Heart left ventricle (tissue), 13 donors: Measurements from ENCODE around the gene MTUS2.

Source experiments
- CTCF ChIP-seq, 12 donors: fragments of 200-600 bp; sonication (generic) in 4 of 12; IDR thresholded peaks; one replicate each; pipeline versions ENCODE4 v1.5.0 to v1.8.0; 2018 to 2022; ENCODE audit warnings: antibody characterized with exemption in 12 of 12, mild to moderate bottlenecking in 5 of 12
- POLR2A ChIP-seq, 2 donors: fragments of 450-650 bp; IDR thresholded peaks; one replicate each; pipeline ENCODE4 v1.6.1; 2017; ENCODE audit warnings: antibody characterized with exemption in 2 of 2, mild to moderate bottlenecking in 2 of 2, moderate library complexity in 2 of 2
- donor health status: ischemic (EF 13 %, LVEDD 7.1; RV severe dilation, severe dysfunction).
- donor health status: DM: no; HTN: yes; CAD: no.
- donor health status: DM: no; HTN: no; CAD: no.
- donor health status: ischemic (EF 25% LVEDD 6.9; RV normal size, moderate dysfunction).
- donor health status: ischemic (EF 25% LVEDD 5.7; RV mildly dilated, moderate dysfunction).
- donor health status: ischemic (EF 35%, LVEDD 5.7; RV mildly dilated, moderate dysfunction).
- donor health status: nonischemic (EF 11% LVEDD 7.7; RV severe dilation, severe dysfunction).
- donor health status: DM: yes; HTN: yes; CAD: no.
- donor health status: PGD.
- donor health status: ischemic (EF 29% LVEDD 5.4; RV normal size, mild dysfunction).
- donor health status: nonischemic (EF 23%, LVEDD 6.1; RV moderate dilation, normal function).

- TF ChIP-seq CTCF (IDR thresholded peaks at IDR 0.05) (no peak), POLR2A (IDR thresholded peaks at IDR 0.05) (no peak)
Measured at GRCh38 chr13:28794396-28794795, 25.7 kb upstream of the MTUS2 start.
